ENCODE measurements around the gene NFASC. TPM values are rescaled to one million over a fixed set of nuclear protein-coding genes. Genes with fewer than 3 reads are reported as not detected.

The NFASC gene
- total and polyA plus RNA-seq, 2 donors (not counting 3 experiments of a cell fraction or from before 2014, with no cell fraction given), result not detected

DNA sequence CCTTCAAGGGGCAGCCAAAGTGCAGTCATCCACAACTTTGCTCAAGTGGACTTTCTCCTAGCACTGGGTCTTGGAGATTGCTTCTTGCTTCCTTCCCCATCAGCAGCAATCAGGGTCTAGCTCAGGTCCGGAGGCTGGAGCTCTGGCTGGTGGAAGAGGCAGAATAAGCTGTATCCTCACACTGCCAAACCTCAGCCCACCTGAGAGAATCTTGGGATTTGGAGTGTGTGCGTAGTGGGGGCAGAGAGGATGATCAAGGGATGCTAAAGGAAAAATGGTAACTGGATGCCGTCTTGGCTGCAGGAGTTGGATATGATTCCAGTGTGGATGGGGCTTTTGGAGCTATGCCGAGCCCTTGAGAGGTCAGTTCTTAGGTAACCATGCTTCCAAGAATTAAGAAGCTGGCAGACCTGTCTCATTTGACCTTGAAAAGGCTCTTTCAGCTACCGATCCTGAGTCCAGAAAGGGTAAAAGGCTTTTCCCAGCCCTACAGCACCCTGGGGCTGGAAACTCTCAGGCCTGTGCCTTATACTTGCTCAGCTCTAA is 4.5 kb upstream of the NFASC start:
- no TSS peak for BruUV-seq (replicated peaks)
- Histone ChIP-seq H3K36me3 (ENCODE audit: control insufficient read depth in 2 of 2, extremely low read depth in 1 of 2, insufficient read depth in 2 of 2, low read length in 2 of 2) (no peaks in the 10 kb centered on the region), H3K4me2 (ENCODE audit: insufficient read depth, low read length) (no peak overlapping the region), H3K4me3 (replicated peaks in 1 of 3; ENCODE audit: insufficient read depth in 1 of 3, low read depth in 1 of 3, low read length in 3 of 3) (no peak overlapping the region), H3K9me3 (replicated peaks; ENCODE audit: control insufficient read depth, insufficient read depth, low read length) (no peaks in the 10 kb centered on the region), H4K20me1 (replicated peaks; ENCODE audit: control insufficient read depth, extremely low read depth, insufficient read depth, low read length) (no peaks in the 10 kb centered on the region), H3K27me3 (ENCODE audit: control insufficient read depth in 2 of 2, insufficient read depth in 2 of 2, low read length in 2 of 2) (peaks cover 0 to 2% of the 10 kb centered on the region in 2 experiments), H3K79me2 (ENCODE audit: control insufficient read depth, insufficient read depth, low read length) (no peaks in the 10 kb centered on the region), H3K27ac (ENCODE audit: insufficient read depth, low read depth, low read length) (no peak overlapping the region), H3K9me1 (replicated peaks; ENCODE audit: control insufficient read depth, extremely low read depth, insufficient read depth, low read length) (no peaks in the 10 kb centered on the region), H3K9ac (replicated peaks; ENCODE audit: extremely low read depth, insufficient read depth, low read length) (no peak overlapping the region), H3K4me1 (ENCODE audit: control insufficient read depth, extremely low read depth, insufficient read depth, low read length) (no peaks in the 10 kb centered on the region), H2AFZ (ENCODE audit: low read depth, low read length) (no peak overlapping the region)
- dilution Hi-C loops (cut with MboI; ENCODE audit: extremely low pct_ligation_motif_present, low sequenced_read_pairs) (no loop called here), intact Hi-C loops (cut with micrococcal nuclease) (no loop called here)
- ChIA-PET POLR2A (no interaction called here), CTCF (no interaction called here)
- TF ChIP-seq EZH2 (IDR thresholded peaks at IDR 0.05; ENCODE audit: borderline replicate concordance, low read depth, low read length, severe bottlenecking) (no peak), MAX (IDR thresholded peaks at IDR 0.05; ENCODE audit: insufficient read depth, insufficient read length) (no peak), MYC (IDR thresholded peaks at IDR 0.05; ENCODE audit: low read depth, low read length) (no peak), POLR2AphosphoS5 (IDR thresholded peaks at IDR 0.05; ENCODE audit: insufficient read depth, low read depth, low read length) (no peak), GATA2 (IDR thresholded peaks at IDR 0.05; ENCODE audit: insufficient read depth, insufficient read length, low read depth, low read length) (no peak), FOS (IDR thresholded peaks at IDR 0.05; ENCODE audit: borderline replicate concordance, insufficient read depth, low read length) (no peak), POLR2A (IDR thresholded peaks at IDR 0.05; ENCODE audit: low read depth, low read length) (no peak), JUN (IDR thresholded peaks at IDR 0.05; ENCODE audit: borderline replicate concordance, insufficient read depth, insufficient read length, low read depth) (no peak)
- TF ChIP-seq, protein P1, sequence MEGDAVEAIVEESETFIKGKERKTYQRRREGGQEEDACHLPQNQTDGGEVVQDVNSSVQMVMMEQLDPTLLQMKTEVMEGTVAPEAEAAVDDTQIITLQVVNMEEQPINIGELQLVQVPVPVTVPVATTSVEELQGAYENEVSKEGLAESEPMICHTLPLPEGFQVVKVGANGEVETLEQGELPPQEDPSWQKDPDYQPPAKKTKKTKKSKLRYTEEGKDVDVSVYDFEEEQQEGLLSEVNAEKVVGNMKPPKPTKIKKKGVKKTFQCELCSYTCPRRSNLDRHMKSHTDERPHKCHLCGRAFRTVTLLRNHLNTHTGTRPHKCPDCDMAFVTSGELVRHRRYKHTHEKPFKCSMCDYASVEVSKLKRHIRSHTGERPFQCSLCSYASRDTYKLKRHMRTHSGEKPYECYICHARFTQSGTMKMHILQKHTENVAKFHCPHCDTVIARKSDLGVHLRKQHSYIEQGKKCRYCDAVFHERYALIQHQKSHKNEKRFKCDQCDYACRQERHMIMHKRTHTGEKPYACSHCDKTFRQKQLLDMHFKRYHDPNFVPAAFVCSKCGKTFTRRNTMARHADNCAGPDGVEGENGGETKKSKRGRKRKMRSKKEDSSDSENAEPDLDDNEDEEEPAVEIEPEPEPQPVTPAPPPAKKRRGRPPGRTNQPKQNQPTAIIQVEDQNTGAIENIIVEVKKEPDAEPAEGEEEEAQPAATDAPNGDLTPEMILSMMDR (IDR thresholded peaks at IDR 0.05; ENCODE audit: extremely low read depth in 1 of 2, insufficient read depth in 1 of 2, low read depth in 1 of 2, low read length in 2 of 2), result no peak
- FAIRE-seq (no peak), DNase-seq (ENCODE audit: low read depth, low spot score) (no peak)
